Hematopoietic multipotent progenitor cell treated with erythropoietin and hydrocortisone succinate and interleukin-3 and kit ligand, for 6 days (in vitro differentiated cells): Measurements from ENCODE around the gene IL21R.

ENCODE experiments used
- DNase-seq: peaks from one replicate; pipeline ENCODE4 v3.0.0-alpha.2; 2015

The IL21R gene

GRCh38 chr16:27492588-27492979, 90.6 kb downstream of the IL21R start:
- no peak for DNase-seq

GRCh38 chr16:27495191-27495590, 93.2 kb downstream of the IL21R start:
- no peak for DNase-seq

GRCh38 chr16:27498031-27498825, 96.3 kb downstream of the IL21R start:
- DNase-seq: no peak

GRCh38 chr16:27498916-27499658, 97.1 kb downstream of the IL21R start:
- no peak for DNase-seq

GRCh38 chr16:27499659-27500055, 97.7 kb downstream of the IL21R start:
- DNase-seq: no peak

- no peak for DNase-seq
Observed at GRCh38 chr16:27500801-27501200, 98.8 kb downstream of the IL21R start.
